ENCODE results near the gene ATRIP. TPM values are rescaled to one million over a fixed set of nuclear protein-coding genes. Genes with fewer than 3 reads are reported as not detected.

The ATRIP gene
- total and polyA plus RNA-seq, 7 donors: 1.8 to 9.4 (median 5.1) TPM

DNA sequence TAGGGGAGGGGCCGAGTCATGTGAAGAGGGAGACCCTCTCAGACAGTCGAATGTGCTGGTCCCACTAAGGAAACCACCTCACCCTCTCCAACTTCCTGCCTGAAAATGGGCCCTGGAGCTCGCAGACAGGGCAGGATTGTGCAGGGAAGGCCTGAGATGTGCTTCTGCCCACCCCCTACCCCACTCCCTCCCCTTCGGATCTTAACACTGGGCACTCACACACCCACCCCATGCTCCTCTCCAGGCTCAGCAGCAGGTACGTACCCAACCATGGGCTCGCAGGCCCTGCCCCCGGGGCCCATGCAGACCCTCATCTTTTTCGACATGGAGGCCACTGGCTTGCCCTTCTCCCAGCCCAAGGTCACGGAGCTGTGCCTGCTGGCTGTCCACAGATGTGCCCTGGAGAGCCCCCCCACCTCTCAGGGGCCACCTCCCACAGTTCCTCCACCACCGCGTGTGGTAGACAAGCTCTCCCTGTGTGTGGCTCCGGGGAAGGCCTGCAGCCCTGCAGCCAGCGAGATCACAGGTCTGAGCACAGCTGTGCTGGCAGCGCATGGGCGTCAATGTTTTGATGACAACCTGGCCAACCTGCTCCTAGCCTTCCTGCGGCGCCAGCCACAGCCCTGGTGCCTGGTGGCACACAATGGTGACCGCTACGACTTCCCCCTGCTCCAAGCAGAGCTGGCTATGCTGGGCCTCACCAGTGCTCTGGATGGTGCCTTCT, 20.0 kb downstream of the ATRIP start:
- H3K9me3 ChIP-seq: no peaks in the 10 kb centered on the region
- DNase-seq: peak; percentile 74
- TF ChIP-seq, protein P1, sequence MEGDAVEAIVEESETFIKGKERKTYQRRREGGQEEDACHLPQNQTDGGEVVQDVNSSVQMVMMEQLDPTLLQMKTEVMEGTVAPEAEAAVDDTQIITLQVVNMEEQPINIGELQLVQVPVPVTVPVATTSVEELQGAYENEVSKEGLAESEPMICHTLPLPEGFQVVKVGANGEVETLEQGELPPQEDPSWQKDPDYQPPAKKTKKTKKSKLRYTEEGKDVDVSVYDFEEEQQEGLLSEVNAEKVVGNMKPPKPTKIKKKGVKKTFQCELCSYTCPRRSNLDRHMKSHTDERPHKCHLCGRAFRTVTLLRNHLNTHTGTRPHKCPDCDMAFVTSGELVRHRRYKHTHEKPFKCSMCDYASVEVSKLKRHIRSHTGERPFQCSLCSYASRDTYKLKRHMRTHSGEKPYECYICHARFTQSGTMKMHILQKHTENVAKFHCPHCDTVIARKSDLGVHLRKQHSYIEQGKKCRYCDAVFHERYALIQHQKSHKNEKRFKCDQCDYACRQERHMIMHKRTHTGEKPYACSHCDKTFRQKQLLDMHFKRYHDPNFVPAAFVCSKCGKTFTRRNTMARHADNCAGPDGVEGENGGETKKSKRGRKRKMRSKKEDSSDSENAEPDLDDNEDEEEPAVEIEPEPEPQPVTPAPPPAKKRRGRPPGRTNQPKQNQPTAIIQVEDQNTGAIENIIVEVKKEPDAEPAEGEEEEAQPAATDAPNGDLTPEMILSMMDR (IDR thresholded peaks at IDR 0.05): no peak
- TF ChIP-seq POLR2AphosphoS5 (IDR thresholded peaks at IDR 0.05) (no peak), EP300 (IDR thresholded peaks at IDR 0.05) (no peak), POLR2A (IDR thresholded peaks at IDR 0.05) (no peak)
- peak overlapping the region; percentile 40 to 55 (median 50) for H3K4me3 ChIP-seq
- peak overlapping the region; percentile 99 to 100 (median 99) for H3K27ac ChIP-seq
- intact Hi-C loops (cut with DNase I): loop anchor here (2.0 kb wide), 1 partner anchor 36 kb away; no protein-coding TSS in a partner anchor
- H3K4me1 ChIP-seq: peaks cover 0 to 64% (median 61%) of the 10 kb centered on the region in 4 donors
- H3K36me3 ChIP-seq: peaks cover 9 to 36% (median 16%) of the 10 kb centered on the region in 4 donors
- WGBS, 2 donors: 18 to 21% methylated on average over 19 of the region's 19 CpGs
- no peaks in the 10 kb centered on the region for H3K27me3 ChIP-seq

DNA sequence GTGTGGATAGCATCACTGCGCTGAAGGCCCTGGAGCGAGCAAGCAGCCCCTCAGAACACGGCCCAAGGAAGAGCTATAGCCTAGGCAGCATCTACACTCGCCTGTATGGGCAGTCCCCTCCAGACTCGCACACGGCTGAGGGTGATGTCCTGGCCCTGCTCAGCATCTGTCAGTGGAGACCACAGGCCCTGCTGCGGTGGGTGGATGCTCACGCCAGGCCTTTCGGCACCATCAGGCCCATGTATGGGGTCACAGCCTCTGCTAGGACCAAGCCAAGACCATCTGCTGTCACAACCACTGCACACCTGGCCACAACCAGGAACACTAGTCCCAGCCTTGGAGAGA, 20.5 kb downstream of the ATRIP start:
- DNase-seq: peak; percentile 60
- peak overlapping the region; percentile 99 to 100 (median 99) for H3K27ac ChIP-seq
- TF ChIP-seq EP300 (IDR thresholded peaks at IDR 0.05) (no peak), POLR2A (IDR thresholded peaks at IDR 0.05) (no peak), POLR2AphosphoS5 (IDR thresholded peaks at IDR 0.05) (no peak)
- TF ChIP-seq, protein P1 (IDR thresholded peaks at IDR 0.05): no peak
- no peaks in the 10 kb centered on the region for H3K9me3 ChIP-seq
- intact Hi-C loops (cut with DNase I): loop anchor here (2.0 kb wide), 1 partner anchor 36 kb away; no protein-coding TSS in a partner anchor
- H3K4me3 ChIP-seq: peak overlapping the region; percentile 40 to 55 (median 50)
- H3K36me3 ChIP-seq: peaks cover 9 to 36% (median 16%) of the 10 kb centered on the region in 4 donors
- 73 to 76% methylated on average over 9 of the region's 9 CpGs for WGBS, 2 donors
- H3K4me1 ChIP-seq: peaks cover 0 to 69% (median 67%) of the 10 kb centered on the region in 4 donors
- H3K27me3 ChIP-seq: no peaks in the 10 kb centered on the region

DNA sequence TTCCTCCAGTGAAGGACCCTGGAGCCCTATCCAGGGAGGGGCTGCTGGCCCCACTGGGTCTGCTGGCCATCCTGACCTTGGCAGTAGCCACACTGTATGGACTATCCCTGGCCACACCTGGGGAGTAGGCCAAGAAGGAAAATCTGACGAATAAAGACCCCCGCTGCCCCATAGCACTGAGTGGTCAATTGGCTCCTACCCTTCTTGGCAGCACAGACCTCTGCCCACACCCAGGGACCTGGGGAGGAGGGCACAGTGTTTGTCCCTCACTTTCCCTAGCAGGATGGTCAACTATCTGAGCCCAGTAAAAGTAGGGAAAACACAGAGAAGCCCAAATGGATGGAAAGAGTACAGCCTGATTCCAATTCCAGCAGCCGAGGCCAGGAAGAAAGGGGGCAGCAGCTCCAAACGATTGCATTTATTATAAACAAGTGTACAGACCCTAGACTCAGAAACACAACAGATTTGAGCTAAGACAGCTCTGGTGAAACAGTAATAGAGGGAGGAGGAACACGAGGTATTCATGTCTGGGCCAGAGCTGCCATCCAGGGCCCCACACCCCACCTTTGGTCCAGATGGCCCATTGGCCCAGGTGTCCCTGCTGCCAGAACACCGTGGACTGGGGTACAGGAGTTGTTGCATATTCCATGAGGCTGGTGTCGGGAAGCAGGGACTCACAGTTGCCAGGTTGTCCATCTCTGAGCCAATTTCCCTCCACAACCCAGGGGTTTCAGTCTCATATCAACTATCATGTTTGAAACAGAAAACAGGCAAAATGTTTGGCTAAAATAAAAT, 21.1 kb downstream of the ATRIP start:
- H3K27me3 ChIP-seq: no peaks in the 10 kb centered on the region
- H3K9me3 ChIP-seq: no peaks in the 10 kb centered on the region
- H3K36me3 ChIP-seq: peaks cover 9 to 36% (median 16%) of the 10 kb centered on the region in 4 donors
- H3K4me3 ChIP-seq: peak overlapping the region in 2 of 4 donors; percentile 52 to 55
- WGBS, 2 donors: 61 to 74% methylated on average over 7 of the region's 7 CpGs
- H3K4me1 ChIP-seq: peaks cover 0 to 73% (median 71%) of the 10 kb centered on the region in 4 donors
- intact Hi-C loops (cut with DNase I): loop anchor here (2.0 kb wide), 1 partner anchor 35 kb away; no protein-coding TSS in a partner anchor
- peak overlapping the region; percentile 99 to 100 (median 99) for H3K27ac ChIP-seq
- DNase-seq: no peak
- no peak for TF ChIP-seq EP300 (IDR thresholded peaks at IDR 0.05)
- TF ChIP-seq POLR2AphosphoS5 (IDR thresholded peaks at IDR 0.05): no peak
- TF ChIP-seq, protein P1 (IDR thresholded peaks at IDR 0.05): no peak
- TF ChIP-seq POLR2A (IDR thresholded peaks at IDR 0.05): no peak

GRCh38 chr3:48468329-48468731, 21.8 kb downstream of the ATRIP start:
- Histone ChIP-seq H3K27ac (peak overlapping the region; percentile 99 to 100 (median 99)), H3K4me3 (no peak overlapping the region), H3K9me3 (no peaks in the 10 kb centered on the region), H3K27me3 (no peaks in the 10 kb centered on the region), H3K36me3 (peaks cover 9 to 36% (median 16%) of the 10 kb centered on the region in 4 donors), H3K4me1 (peaks cover 0 to 76% (median 73%) of the 10 kb centered on the region in 4 donors)
- intact Hi-C loops (cut with DNase I): no loop called here
- 41 to 71% methylated on average over 8 of the region's 8 CpGs for WGBS, 2 donors
- TF ChIP-seq EP300 (IDR thresholded peaks at IDR 0.05) (no peak), POLR2AphosphoS5 (IDR thresholded peaks at IDR 0.05) (no peak), POLR2A (IDR thresholded peaks at IDR 0.05) (no peak)
- TF ChIP-seq, protein P1 (IDR thresholded peaks at IDR 0.05): no peak
- no peak for DNase-seq

Measured in sigmoid colon (tissue), 7 donors.